HEK293 (cell line): ENCODE measurements around the gene TYMS.

ENCODE experiments used
- CTCF ChIA-PET: fragments of 350-600 bp; formaldehyde crosslinking; extraction: SDS; loops from one replicate; lab custom pipeline; 2021; ENCODE audit warnings: antibody characterized with exemption; lab: Yijun Ruan, JAX
- POLR2A ChIA-PET: fragments of 300-600 bp; formaldehyde crosslinking; extraction: SDS; loops from one replicate; lab custom pipeline; 2020; ENCODE audit warnings: antibody characterized with exemption, inconsistent platforms; lab: Yijun Ruan, JAX
- H3K27ac ChIP-seq: fragments of 200-500 bp; sonication (Bioruptor generic); 2 replicates; pipeline ENCODE4 v1.5.1; 2014; ENCODE audit warnings: low read depth, low read length, control low read depth, inconsistent platforms; ENCODE audit errors: extremely low read depth
- H3K36me3 ChIP-seq, 2 experiments: fragments of 200-500 bp in 1 of 2; sonication (Bioruptor generic) in 1 of 2; 1 replicate in 1 of 2; 2 replicates in 1 of 2; pipeline ENCODE4 v1.5.1; 2014 to 2017; ENCODE audit warnings: inconsistent platforms in 2 of 2, low read length in 2 of 2; ENCODE audit not compliant: control insufficient read depth in 2 of 2, insufficient read depth in 1 of 2
- H3K4me1 ChIP-seq: fragments of 200-500 bp; sonication (Bioruptor generic); 2 replicates; pipeline ENCODE4 v1.5.1; 2014; ENCODE audit warnings: mild to moderate bottlenecking, low read length, inconsistent platforms; ENCODE audit not compliant: control insufficient read depth, insufficient read depth
- H3K4me3 ChIP-seq: 2 replicates; pipeline ENCODE4 v1.5.1; 2011; ENCODE audit warnings: low read depth, mild to moderate bottlenecking, control low read depth, low read length, moderate library complexity
- H3K9me3 ChIP-seq: fragments of 200-500 bp; sonication (Bioruptor generic); 2 replicates; pipeline ENCODE4 v1.5.1; 2014; ENCODE audit warnings: low read depth, low read length, inconsistent platforms; ENCODE audit not compliant: control insufficient read depth, insufficient read depth
- BCL11B ChIP-seq: fragments of 450-650 bp; formaldehyde crosslinking; IDR thresholded peaks from 2 replicates; pipeline ENCODE4 v1.5.1; 2016; ENCODE audit warnings: low read depth, missing biosample characterization, missing genetic modification characterization
- GFI1B ChIP-seq: fragments of 450-650 bp; formaldehyde crosslinking; IDR thresholded peaks from 2 replicates; pipeline ENCODE4 v1.5.1; 2016; ENCODE audit warnings: missing biosample characterization, missing genetic modification characterization
- KLF9 ChIP-seq: fragments of 450-650 bp; formaldehyde crosslinking; IDR thresholded peaks from 2 replicates; pipeline ENCODE4 v1.5.1; 2016; ENCODE audit warnings: missing biosample characterization, missing genetic modification characterization, low read depth
- OSR2 ChIP-seq: fragments of 450-650 bp; formaldehyde crosslinking; IDR thresholded peaks from 2 replicates; pipeline ENCODE4 v1.5.1; 2016; ENCODE audit warnings: missing biosample characterization, missing genetic modification characterization
- TCF7L2 ChIP-seq: IDR thresholded peaks from 2 replicates; pipeline ENCODE4 v1.6.1; 2011; ENCODE audit warnings: low read depth, mild to moderate bottlenecking, inconsistent platforms, low read length, moderate library complexity, borderline replicate concordance
- ZBTB1 ChIP-seq: fragments of 450-650 bp; formaldehyde crosslinking; IDR thresholded peaks from 2 replicates; pipeline ENCODE4 v1.5.1; 2016; ENCODE audit warnings: missing biosample characterization, missing genetic modification characterization
- ZNF214 ChIP-seq: fragments of 450-650 bp; formaldehyde crosslinking; IDR thresholded peaks from 2 replicates; pipeline ENCODE4 v1.5.1; 2017; ENCODE audit warnings: missing biosample characterization, mild to moderate bottlenecking, missing genetic modification characterization, borderline replicate concordance
- ZNF394 ChIP-seq: fragments of 450-650 bp; formaldehyde crosslinking; IDR thresholded peaks from 2 replicates; pipeline ENCODE4 v1.5.1; 2016; ENCODE audit warnings: missing biosample characterization, missing genetic modification characterization, mild to moderate bottlenecking, moderate library complexity, borderline replicate concordance
- ZNF529 ChIP-seq: fragments of 450-650 bp; formaldehyde crosslinking; IDR thresholded peaks from 2 replicates; pipeline ENCODE4 v1.5.1; 2017; ENCODE audit warnings: missing genetic modification characterization, missing biosample characterization; ENCODE audit not compliant: insufficient replicate concordance
- ZNF571 ChIP-seq: fragments of 450-650 bp; formaldehyde crosslinking; IDR thresholded peaks from 2 replicates; pipeline ENCODE4 v1.5.0; 2017; ENCODE audit warnings: missing biosample characterization, missing genetic modification characterization
- ZNF639 ChIP-seq: fragments of 450-650 bp; formaldehyde crosslinking; IDR thresholded peaks from 2 replicates; pipeline ENCODE4 v1.5.1; 2016; ENCODE audit warnings: missing biosample characterization, missing genetic modification characterization
- ZNF704 ChIP-seq: fragments of 450-650 bp; formaldehyde crosslinking; IDR thresholded peaks from 2 replicates; pipeline ENCODE4 v1.5.1; 2016; ENCODE audit warnings: missing biosample characterization, missing genetic modification characterization
- ZSCAN23 ChIP-seq: fragments of 450-650 bp; formaldehyde crosslinking; IDR thresholded peaks from 2 replicates; pipeline ENCODE4 v1.5.1; 2016; ENCODE audit warnings: missing biosample characterization, missing genetic modification characterization
- TF ChIP-seq, protein P1 (sequence below): fragments of 450-650 bp; formaldehyde crosslinking; IDR thresholded peaks from 2 replicates; pipeline ENCODE4 v1.5.1; 2016; ENCODE audit warnings: missing biosample characterization, missing genetic modification characterization
- TF ChIP-seq, protein P2 (sequence below): fragments of 450-650 bp; formaldehyde crosslinking; IDR thresholded peaks from 2 replicates; pipeline ENCODE4 v1.5.1; 2016; ENCODE audit warnings: missing biosample characterization, missing genetic modification characterization, low read depth

TYMS gene

GRCh38 chr18:641224-641623 lies 16.2 kb upstream of the TYMS start:
- POLR2A ChIA-PET, result interaction anchor here (4.4 kb wide), 1 partner anchor 17 kb away, joined by 28 read pairs; the partner anchor contains the start of gene TYMS
- no peaks in the 10 kb centered on the region for H3K4me1 ChIP-seq

DNA sequence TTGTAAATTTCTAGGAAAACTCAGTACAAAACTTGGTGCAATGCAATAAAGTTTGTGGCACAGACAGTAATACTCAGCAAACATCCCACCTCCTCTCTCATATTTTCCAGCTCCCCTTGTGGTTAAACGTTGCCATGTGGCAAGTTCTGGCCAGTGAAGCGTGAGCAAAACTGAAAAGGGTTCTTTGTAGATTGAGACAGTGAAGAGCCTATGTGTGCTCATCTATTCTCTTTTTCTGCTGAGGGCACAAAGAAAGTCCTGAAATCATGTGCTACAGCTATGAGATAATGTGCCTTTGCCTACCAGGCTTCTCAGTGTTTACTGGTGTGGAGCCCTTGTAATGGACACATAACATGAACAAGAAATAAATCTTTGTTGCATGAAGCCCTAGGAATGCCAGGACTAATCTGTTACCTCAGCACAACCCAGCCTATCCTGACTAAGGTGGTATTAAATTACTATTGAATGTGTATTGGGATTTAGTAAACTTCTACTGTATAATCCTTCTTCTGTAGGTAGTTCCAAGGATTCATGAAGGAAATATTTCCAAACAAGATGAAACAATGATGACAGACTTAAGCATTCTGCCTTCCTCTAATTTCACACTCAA lies 13.0 kb upstream of the TYMS start:
- no peaks in the 10 kb centered on the region for H3K9me3 ChIP-seq
- no peak overlapping the region for H3K4me3 ChIP-seq
- H3K27ac ChIP-seq, result no peak overlapping the region
- ChIA-PET POLR2A (interaction anchor here (4.4 kb wide), 1 partner anchor 14 kb away, joined by 28 read pairs; the partner anchor contains the start of gene TYMS), CTCF (interaction anchor here (0.6 to 6.2 kb wide), 5 partner anchors 8 to 195 kb away, joined by 3 to 31 read pairs (median 4); no protein-coding TSS in a partner anchor)
- H3K36me3 ChIP-seq, result no peaks in the 10 kb centered on the region
- TF ChIP-seq, protein P1, sequence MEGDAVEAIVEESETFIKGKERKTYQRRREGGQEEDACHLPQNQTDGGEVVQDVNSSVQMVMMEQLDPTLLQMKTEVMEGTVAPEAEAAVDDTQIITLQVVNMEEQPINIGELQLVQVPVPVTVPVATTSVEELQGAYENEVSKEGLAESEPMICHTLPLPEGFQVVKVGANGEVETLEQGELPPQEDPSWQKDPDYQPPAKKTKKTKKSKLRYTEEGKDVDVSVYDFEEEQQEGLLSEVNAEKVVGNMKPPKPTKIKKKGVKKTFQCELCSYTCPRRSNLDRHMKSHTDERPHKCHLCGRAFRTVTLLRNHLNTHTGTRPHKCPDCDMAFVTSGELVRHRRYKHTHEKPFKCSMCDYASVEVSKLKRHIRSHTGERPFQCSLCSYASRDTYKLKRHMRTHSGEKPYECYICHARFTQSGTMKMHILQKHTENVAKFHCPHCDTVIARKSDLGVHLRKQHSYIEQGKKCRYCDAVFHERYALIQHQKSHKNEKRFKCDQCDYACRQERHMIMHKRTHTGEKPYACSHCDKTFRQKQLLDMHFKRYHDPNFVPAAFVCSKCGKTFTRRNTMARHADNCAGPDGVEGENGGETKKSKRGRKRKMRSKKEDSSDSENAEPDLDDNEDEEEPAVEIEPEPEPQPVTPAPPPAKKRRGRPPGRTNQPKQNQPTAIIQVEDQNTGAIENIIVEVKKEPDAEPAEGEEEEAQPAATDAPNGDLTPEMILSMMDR, result no peak
- TF ChIP-seq TCF7L2 (no peak), ZBTB1 (no peak), OSR2 (no peak), ZNF394 (no peak), GFI1B (tag by site-specific recombination) (no peak)
- H3K4me1 ChIP-seq, result no peaks in the 10 kb centered on the region

More at GRCh38 chr18:641224-641623, 16.2 kb upstream of the TYMS start:
- no peak for TF ChIP-seq ZNF529
- no peak for TF ChIP-seq ZSCAN23 (tag by site-specific recombination)
- TF ChIP-seq ZNF214, result no peak
- no peak for TF ChIP-seq BCL11B (tag by site-specific recombination)
- TF ChIP-seq ZNF639 (tag by site-specific recombination), result no peak
- TF ChIP-seq, protein P2, sequence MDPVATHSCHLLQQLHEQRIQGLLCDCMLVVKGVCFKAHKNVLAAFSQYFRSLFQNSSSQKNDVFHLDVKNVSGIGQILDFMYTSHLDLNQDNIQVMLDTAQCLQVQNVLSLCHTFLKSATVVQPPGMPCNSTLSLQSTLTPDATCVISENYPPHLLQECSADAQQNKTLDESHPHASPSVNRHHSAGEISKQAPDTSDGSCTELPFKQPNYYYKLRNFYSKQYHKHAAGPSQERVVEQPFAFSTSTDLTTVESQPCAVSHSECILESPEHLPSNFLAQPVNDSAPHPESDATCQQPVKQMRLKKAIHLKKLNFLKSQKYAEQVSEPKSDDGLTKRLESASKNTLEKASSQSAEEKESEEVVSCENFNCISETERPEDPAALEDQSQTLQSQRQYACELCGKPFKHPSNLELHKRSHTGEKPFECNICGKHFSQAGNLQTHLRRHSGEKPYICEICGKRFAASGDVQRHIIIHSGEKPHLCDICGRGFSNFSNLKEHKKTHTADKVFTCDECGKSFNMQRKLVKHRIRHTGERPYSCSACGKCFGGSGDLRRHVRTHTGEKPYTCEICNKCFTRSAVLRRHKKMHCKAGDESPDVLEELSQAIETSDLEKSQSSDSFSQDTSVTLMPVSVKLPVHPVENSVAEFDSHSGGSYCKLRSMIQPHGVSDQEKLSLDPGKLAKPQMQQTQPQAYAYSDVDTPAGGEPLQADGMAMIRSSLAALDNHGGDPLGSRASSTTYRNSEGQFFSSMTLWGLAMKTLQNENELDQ (tag by site-specific recombination), result no peak
- TF ChIP-seq ZNF571 (tag by site-specific recombination), result no peak
- no peak for TF ChIP-seq KLF9
- no peak for TF ChIP-seq ZNF704 (tag by site-specific recombination)
- Histone ChIP-seq H3K9me3 (no peaks in the 10 kb centered on the region), H3K4me3 (no peak overlapping the region), H3K27ac (no peak overlapping the region), H3K36me3 (no peaks in the 10 kb centered on the region)
- CTCF ChIA-PET, result interaction anchor here (1.2 to 6.2 kb wide), 3 partner anchors 13 to 189 kb away, joined by 4 to 31 read pairs (median 5); no protein-coding TSS in a partner anchor
